HepG2 (cell line): ENCODE measurements around the gene MAGIX. TPM values are rescaled to one million over a fixed set of nuclear protein-coding genes. Genes with fewer than 3 reads are reported as not detected.

Source experiments
- ATAC-seq: fragments of 200-7000 bp; cut with Tn5 transposase; 3 replicates; pipeline ENCODE4 v1.9.1; 2020; ENCODE audit warnings: mild to moderate bottlenecking, moderate library complexity
- BruUV-seq: library from RNA; stranded (reverse); fragments of 400-500 nt; replicated peaks from 2 replicates; lab custom pipeline; 2021; lab: Mats Ljungman, UMichigan
- CTCF ChIA-PET: fragments of 300-600 bp; formaldehyde crosslinking; extraction: SDS; loops from one replicate; lab custom pipeline; 2021; ENCODE audit warnings: low total read pairs, inconsistent platforms, low intra/inter-chr PET ratio; lab: Yijun Ruan, JAX
- POLR2A ChIA-PET: fragments of 350-600 bp; sonication (Branson Sonifier 250); formaldehyde crosslinking; loops from one replicate; lab custom pipeline; 2020; ENCODE audit warnings: antibody characterized with exemption, inconsistent platforms; lab: Yijun Ruan, JAX
- DNase-seq: peaks from one replicate; pipeline ENCODE4 v3.0.0-alpha.2; 2015; ENCODE audit warnings: low spot score
- FAIRE-seq: peaks from 3 replicates; lab custom pipeline; 2011; peaks lifted over from hg19 to GRCh38; lab: Jason Lieb, UNC
- H2AFZ ChIP-seq: one replicate; pipeline ENCODE4 v1.6.1; 2011; ENCODE audit warnings: low read length, inconsistent platforms
- H3K27ac ChIP-seq: fragments of 300-600 bp; 3 replicates; pipeline ENCODE4 v1.8.0; 2011; ENCODE audit warnings: mixed run types, mild to moderate bottlenecking, mixed read lengths, low read length, inconsistent platforms; ENCODE audit not compliant: insufficient read depth; ENCODE audit errors: extremely low read length
- H3K27me3 ChIP-seq, 2 experiments: fragments of 200-600 bp in 1 of 2; 2 replicates in 1 of 2; 3 replicates in 1 of 2; pipeline versions ENCODE4 v1.6.0 to v1.8.0; 2011; ENCODE audit warnings: low read length in 2 of 2, mild to moderate bottlenecking in 2 of 2, moderate library complexity in 2 of 2, inconsistent platforms in 1 of 2; ENCODE audit not compliant: insufficient read depth in 2 of 2, control insufficient read depth in 1 of 2
- H3K36me3 ChIP-seq, 2 experiments: fragments of 200-600 bp in 1 of 2; replicated peaks in 1 of 2; 2 replicates in 1 of 2; 3 replicates in 1 of 2; pipeline versions ENCODE4 v1.5.1 to v1.8.0; 2011; ENCODE audit warnings: low read length in 2 of 2, inconsistent platforms in 1 of 2; ENCODE audit not compliant: insufficient read depth in 2 of 2, control insufficient read depth in 1 of 2
- H3K4me1 ChIP-seq: 2 replicates; pipeline ENCODE4 v1.5.1; 2012; ENCODE audit warnings: low read length, inconsistent platforms; ENCODE audit not compliant: insufficient read depth
- H3K4me2 ChIP-seq: 2 replicates; pipeline ENCODE4 v1.6.0; 2011; ENCODE audit warnings: low read depth, low read length, inconsistent platforms
- H3K4me3 ChIP-seq, 3 experiments: fragments of 200-600 bp in 1 of 3; sonication (generic), shearing (Covaris generic) in 1 of 3; replicated peaks in 1 of 3; 2 replicates each; pipeline ENCODE4 v1.5.1; 2011 to 2016; ENCODE audit warnings: low read length in 3 of 3, inconsistent platforms in 2 of 3, low read depth in 2 of 3, mild to moderate bottlenecking in 2 of 3, control low read depth in 1 of 3, mixed read lengths in 1 of 3; ENCODE audit not compliant: insufficient read depth in 1 of 3
- H3K79me2 ChIP-seq: one replicate; pipeline ENCODE4 v1.6.1; 2011; ENCODE audit warnings: low read length, inconsistent platforms; ENCODE audit not compliant: insufficient read depth
- H3K9ac ChIP-seq: 2 replicates; pipeline ENCODE4 v1.6.0; 2011; ENCODE audit warnings: mild to moderate bottlenecking, low read depth, low read length, inconsistent platforms; ENCODE audit not compliant: insufficient read depth
- H3K9me3 ChIP-seq: 2 replicates; pipeline ENCODE4 v1.5.1; 2012; ENCODE audit warnings: mild to moderate bottlenecking, low read length
- H4K20me1 ChIP-seq: 2 replicates; pipeline ENCODE4 v1.6.0; 2011; ENCODE audit warnings: inconsistent platforms, mild to moderate bottlenecking, low read length, moderate library complexity; ENCODE audit not compliant: insufficient read depth
- CBX1 ChIP-seq: IDR thresholded peaks from one replicate; pipeline ENCODE4 v1.6.1; 2016; ENCODE audit warnings: antibody characterized with exemption, low read depth
- SAP130 ChIP-seq: IDR thresholded peaks from 2 replicates; pipeline ENCODE4 v1.6.1; 2016; ENCODE audit warnings: low read depth
- SP5 ChIP-seq: IDR thresholded peaks from 2 replicates; pipeline ENCODE4 v1.6.1; 2016; ENCODE audit warnings: low read depth, borderline replicate concordance
- TFAP4 ChIP-seq: sonication (generic); IDR thresholded peaks from 2 replicates; pipeline ENCODE4 v1.6.1; 2016; ENCODE audit warnings: low read depth, borderline replicate concordance
- ZNF280B ChIP-seq: sonication (generic); formaldehyde crosslinking; IDR thresholded peaks from 2 replicates; pipeline ENCODE4 v1.5.0; 2020; ENCODE audit warnings: missing genetic modification reagents, mild to moderate bottlenecking, borderline replicate concordance
- ZNF724P ChIP-seq: sonication (generic); formaldehyde crosslinking; IDR thresholded peaks from 2 replicates; pipeline ENCODE4 v1.8.0; 2022; ENCODE audit warnings: missing genetic modification reagents, borderline replicate concordance
- WGBS: methylation state at CpG from one replicate; pipeline ENCODE4 v1.1.6; 2017; ENCODE audit warnings: low lambda C conversion rate; 5-methylcytosine and 5-hydroxymethylcytosine counted together
- in situ Hi-C: cut with HindIII; loops from 2 replicates; pipeline ENCODE4 v1.10.0; 2017; ENCODE audit warnings: low pct_unique_long_range_greater_than_20kb; ENCODE audit not compliant: extremely low pct_ligation_motif_present
- intact Hi-C: fragments of 100-400 bp; cut with micrococcal nuclease; formaldehyde crosslinking; loops from one replicate; pipeline ENCODE4 v1.10.0; 2022; ENCODE audit not compliant: unreplicated experiment
- polyA plus RNA-seq, 8 experiments: library from polyadenylated mRNA; depleted of rRNA in 3 of 8; stranded (reverse) in 7 of 8; unstranded in 1 of 8; fragments of >200 nt; fragmentation: Illumina TruSeq in 4 of 8; extraction: Trizol in 4 of 8; gene quantifications; 2 replicates each; pipeline versions ENCODE4 v1.2.1 to v1.2.3, GENCODE V29; 2011 to 2016; ENCODE audit warnings: low read depth in 4 of 8, missing spikeins in 1 of 8, mixed read lengths in 1 of 8; ENCODE audit not compliant: insufficient read depth in 1 of 8
- total RNA-seq, 5 experiments: library from RNA; depleted of rRNA; stranded (reverse); fragments of >200 nt; fragmentation: Illumina TruSeq; extraction: Trizol; gene quantifications; 2 replicates each; pipeline ENCODE4 v1.2.3, GENCODE V29; 2016; ENCODE audit warnings: low read depth in 1 of 5

Gene MAGIX
- total and polyA plus RNA-seq, 2 of the 13 experiments (the other 11 are each of a cell fraction or from before 2014, with no cell fraction given) = 0.63 to 1.2 TPM

- 0 out of 2 replicates have a peak, but pooled peaks have one; percentile 33 for TF ChIP-seq ZNF280B (CRISPR knock-in tag)
- peak; percentile 44 for TF ChIP-seq CBX1
- TF ChIP-seq, all 625 proteins: peak for 282
Observed at GRCh38 chrX:49199906-49200771, 37.6 kb downstream of the MAGIX start, which contains the start of gene SYP (continued).

GRCh38 chrX:49202022-49202421 is 39.5 kb downstream of the MAGIX start:
- in situ Hi-C loops (no loop called here), intact Hi-C loops (no loop called here)
- FAIRE-seq = no peak

More at GRCh38 chrX:49202022-49202421, 39.5 kb downstream of the MAGIX start:
- H3K4me3 ChIP-seq = no peak overlapping the region
- H3K4me1 ChIP-seq = peaks cover 33% of the 10 kb centered on the region
- 0% methylated on average over 2 of the region's 2 CpGs for WGBS
- H3K27me3 ChIP-seq = no peaks in the 10 kb centered on the region
- no peak overlapping the region for H3K4me2 ChIP-seq
- H3K36me3 ChIP-seq = no peaks in the 10 kb centered on the region
- ChIA-PET POLR2A (interaction anchor here (0.6 kb wide), 1 partner anchor 105 kb away, joined by 4 read pairs; no protein-coding TSS in a partner anchor), CTCF (no interaction called here)
- no peak for DNase-seq
- H3K9ac ChIP-seq = no peak overlapping the region
- H3K9me3 ChIP-seq = no peaks in the 10 kb centered on the region
- BruUV-seq = no TSS peak
- H2AFZ ChIP-seq = no peak overlapping the region
- H3K27ac ChIP-seq = no peak overlapping the region
- H3K79me2 ChIP-seq = no peaks in the 10 kb centered on the region
- H4K20me1 ChIP-seq = no peaks in the 10 kb centered on the region
- TF ChIP-seq ZNF724P (CRISPR knock-in tag) (no peak), SP5 (CRISPR knock-in tag) (peak; percentile 64; the same call in 1 of the 2 replicates), SAP130 (peak; percentile 30), TFAP4 (peak; percentile 90)
- TF ChIP-seq, all 625 proteins: peak for 3
- ATAC-seq = no peak
